Activated CD4-positive, alpha-beta memory T cell treated with anti-CD3 and anti-CD28 coated beads, Interleukin-2, amount 10 ng/mL, durations not matched to agents 7 days and 5 days (primary cell): ENCODE measurements around the gene MGAT4D. TPM values are rescaled to one million over a fixed set of nuclear protein-coding genes. Genes with fewer than 3 reads are reported as not detected.
"Not testable (repeated sequence)": the region's sequence is repeated elsewhere in the genome, so short reads cannot be mapped to it uniquely, and the experiment has no call there.

Source experiments
- CTCF ChIA-PET: fragments of 350-600 bp; sonication (Branson Sonifier 250); formaldehyde crosslinking; loops from one replicate; lab custom pipeline; 2021; ENCODE audit warnings: antibody characterized with exemption, inconsistent platforms; lab: Charles Lee
- POLR2A ChIA-PET: fragments of 350-600 bp; sonication (Branson Sonifier 250); formaldehyde crosslinking; loops from one replicate; lab custom pipeline; 2021; ENCODE audit warnings: antibody characterized with exemption; lab: Charles Lee
- DNase-seq: peaks from one replicate; pipeline ENCODE4 v3.0.0-alpha.2; 2020
- H3K27ac Mint-ChIP-seq: one replicate; pipeline ENCODE4 v1.8.0; 2021; ENCODE audit warnings: mild to moderate bottlenecking, mixed read lengths
- H3K27me3 Mint-ChIP-seq: one replicate; pipeline ENCODE4 v1.8.0; 2021; ENCODE audit warnings: mixed read lengths
- H3K36me3 Mint-ChIP-seq: one replicate; pipeline ENCODE4 v1.8.0; 2021; ENCODE audit warnings: low read depth, mixed read lengths
- H3K4me1 Mint-ChIP-seq: one replicate; pipeline ENCODE4 v1.8.0; 2021; ENCODE audit warnings: mixed read lengths
- H3K4me3 Mint-ChIP-seq: one replicate; pipeline ENCODE4 v1.8.0; 2021; ENCODE audit warnings: mild to moderate bottlenecking, mixed read lengths
- H3K9me3 Mint-ChIP-seq: one replicate; pipeline ENCODE4 v1.8.0; 2021; ENCODE audit warnings: mixed read lengths
- total RNA-seq, 2 experiments: library from RNA; stranded (reverse); gene quantifications; one replicate each; pipeline ENCODE4 v1.2.3, GENCODE V29; 2021

Gene MGAT4D
- total RNA-seq, 2 experiments from 2014 or later: not detected

- peaks cover 26% of the 10 kb centered on the region for H3K27me3 Mint-ChIP-seq
- no peaks in the 10 kb centered on the region for H3K4me1 Mint-ChIP-seq
- no peaks in the 10 kb centered on the region for H3K36me3 Mint-ChIP-seq
- H3K9me3 Mint-ChIP-seq: no peaks in the 10 kb centered on the region
- CTCF ChIA-PET: no interaction called here
- no peak for DNase-seq
- POLR2A ChIA-PET: no interaction called here
- no peak overlapping the region for H3K4me3 Mint-ChIP-seq
- H3K27ac Mint-ChIP-seq: no peak overlapping the region
These were observed 25.9 kb downstream of the MGAT4D start for GRCh38 chr4:140472156-140472555.

- H3K4me3 Mint-ChIP-seq: no peak overlapping the region
- H3K27ac Mint-ChIP-seq: no peak overlapping the region
- DNase-seq: no peak
- H3K36me3 Mint-ChIP-seq: no peaks in the 10 kb centered on the region
- CTCF ChIA-PET: no interaction called here
- POLR2A ChIA-PET: no interaction called here
- H3K27me3 Mint-ChIP-seq: peaks cover 36% of the 10 kb centered on the region
- H3K9me3 Mint-ChIP-seq: no peaks in the 10 kb centered on the region
- H3K4me1 Mint-ChIP-seq: no peaks in the 10 kb centered on the region
These were observed 28.0 kb downstream of the MGAT4D start for GRCh38 chr4:140469791-140470733.

GRCh38 chr4:140466146-140466545, 31.9 kb downstream of the MGAT4D start:
- no peak for DNase-seq
- Mint-ChIP-seq H3K36me3 (no peaks in the 10 kb centered on the region), H3K9me3 (no peaks in the 10 kb centered on the region), H3K27ac (no peak overlapping the region), H3K4me1 (no peaks in the 10 kb centered on the region), H3K27me3 (peaks cover 27% of the 10 kb centered on the region), H3K4me3 (no peak overlapping the region)
- ChIA-PET POLR2A (no interaction called here), CTCF (no interaction called here)

- ChIA-PET CTCF (no interaction called here), POLR2A (no interaction called here)
- H3K27me3 Mint-ChIP-seq: peaks cover 17% of the 10 kb centered on the region
- H3K4me1 Mint-ChIP-seq: no peaks in the 10 kb centered on the region
- DNase-seq: no peak
- H3K27ac Mint-ChIP-seq: no peak overlapping the region
- H3K4me3 Mint-ChIP-seq: no peak overlapping the region
- H3K9me3 Mint-ChIP-seq: no peaks in the 10 kb centered on the region
- no peaks in the 10 kb centered on the region for H3K36me3 Mint-ChIP-seq
These were observed 34.5 kb downstream of the MGAT4D start for GRCh38 chr4:140463614-140464013.

- ChIA-PET CTCF (no interaction called here), POLR2A (no interaction called here)
- DNase-seq: no peak
- no peak overlapping the region for H3K27ac Mint-ChIP-seq
- H3K27me3 Mint-ChIP-seq: peaks cover 16% of the 10 kb centered on the region
- no peaks in the 10 kb centered on the region for H3K36me3 Mint-ChIP-seq
- no peak overlapping the region for H3K4me3 Mint-ChIP-seq
- no peaks in the 10 kb centered on the region for H3K4me1 Mint-ChIP-seq
- no peaks in the 10 kb centered on the region for H3K9me3 Mint-ChIP-seq
These were observed 34.9 kb downstream of the MGAT4D start for GRCh38 chr4:140463182-140463581.

GRCh38 chr4:140450352-140450751, 47.7 kb downstream of the MGAT4D start:
- no peaks in the 10 kb centered on the region for H3K9me3 Mint-ChIP-seq
- CTCF ChIA-PET: interaction anchor here (1.1 kb wide), 1 partner anchor 41 kb away, joined by 3 read pairs; no protein-coding TSS in a partner anchor
- H3K4me1 Mint-ChIP-seq: no peaks in the 10 kb centered on the region
- peaks cover 44% of the 10 kb centered on the region for H3K27me3 Mint-ChIP-seq
- no peak for DNase-seq
- POLR2A ChIA-PET: no interaction called here
- no peak overlapping the region for H3K27ac Mint-ChIP-seq
- no peak overlapping the region for H3K4me3 Mint-ChIP-seq
- no peaks in the 10 kb centered on the region for H3K36me3 Mint-ChIP-seq

GRCh38 chr4:140448830-140449229, 49.3 kb downstream of the MGAT4D start:
- peaks cover 39% of the 10 kb centered on the region for H3K27me3 Mint-ChIP-seq

GRCh38 chr4:140448162-140448561, 49.9 kb downstream of the MGAT4D start:
- Mint-ChIP-seq H3K27ac (no peak overlapping the region), H3K27me3 (peaks cover 36% of the 10 kb centered on the region), H3K4me3 (no peak overlapping the region), H3K9me3 (no peaks in the 10 kb centered on the region), H3K4me1 (no peaks in the 10 kb centered on the region), H3K36me3 (no peaks in the 10 kb centered on the region)
- ChIA-PET CTCF (no interaction called here), POLR2A (no interaction called here)
- no peak for DNase-seq

More at GRCh38 chr4:140448830-140449229, 49.3 kb downstream of the MGAT4D start:
- Mint-ChIP-seq H3K27ac (no peak overlapping the region), H3K9me3 (no peaks in the 10 kb centered on the region), H3K4me1 (no peaks in the 10 kb centered on the region), H3K36me3 (no peaks in the 10 kb centered on the region), H3K4me3 (no peak overlapping the region)
- DNase-seq: no peak
- ChIA-PET POLR2A (no interaction called here), CTCF (no interaction called here)

GRCh38 chr4:140444347-140444746, 53.7 kb downstream of the MGAT4D start:
- peaks cover 34% of the 10 kb centered on the region for H3K27me3 Mint-ChIP-seq
- H3K4me1 Mint-ChIP-seq, H3K36me3 Mint-ChIP-seq, H3K27ac Mint-ChIP-seq, POLR2A ChIA-PET, H3K4me3 Mint-ChIP-seq, CTCF ChIA-PET, DNase-seq, H3K9me3 Mint-ChIP-seq: not testable (repeated sequence)

GRCh38 chr4:140439644-140440142, 58.4 kb downstream of the MGAT4D start:
- Mint-ChIP-seq H3K9me3 (no peaks in the 10 kb centered on the region), H3K27ac (no peak overlapping the region), H3K36me3 (no peaks in the 10 kb centered on the region), H3K27me3 (peaks cover 16% of the 10 kb centered on the region), H3K4me3 (no peak overlapping the region), H3K4me1 (no peaks in the 10 kb centered on the region)
- ChIA-PET POLR2A (no interaction called here), CTCF (no interaction called here)
- DNase-seq: no peak

- Mint-ChIP-seq H3K4me1 (peaks cover 9% of the 10 kb centered on the region), H3K27ac (no peak overlapping the region), H3K27me3 (peaks cover 54% of the 10 kb centered on the region), H3K36me3 (no peaks in the 10 kb centered on the region), H3K9me3 (no peaks in the 10 kb centered on the region), H3K4me3 (peak overlapping the region; percentile 66)
- ChIA-PET CTCF (interaction anchor here (1.2 to 2.2 kb wide), 4 partner anchors 55 to 423 kb away, joined by 4 to 12 read pairs (median 6); partner anchors contain the start of gene SCOC), POLR2A (no interaction called here)
- no peak for DNase-seq
These were observed 70.1 kb downstream of the MGAT4D start for GRCh38 chr4:140427919-140428471.

- DNase-seq: peak; percentile 45
- CTCF ChIA-PET: interaction anchor here (1.2 to 2.2 kb wide), 6 partner anchors 54 to 424 kb away, joined by 4 to 12 read pairs (median 4); partner anchors contain the start of gene SCOC
- H3K36me3 Mint-ChIP-seq: no peaks in the 10 kb centered on the region
- no peak within 1 kb of the TSS for H3K27ac Mint-ChIP-seq
- POLR2A ChIA-PET: no interaction called here
- peaks cover 57% of the 10 kb centered on the region for H3K27me3 Mint-ChIP-seq
- H3K9me3 Mint-ChIP-seq: no peaks in the 10 kb centered on the region
- peak within 1 kb of the TSS; percentile 66 for H3K4me3 Mint-ChIP-seq
- peaks cover 9% of the 10 kb centered on the region for H3K4me1 Mint-ChIP-seq
These were observed 70.8 kb downstream of the MGAT4D start, which contains the start of gene CLGN for GRCh38 chr4:140427106-140427918. TSS of gene CLGN (minus strand) at chr4:140427648. CDS start at chr4:140413078, 14,570 bp downstream.
